GM18868 (cell line): ENCODE results near the gene ALKBH1.

Experiments
- ATAC-seq: cut with Tn5 transposase; IDR thresholded peaks from one replicate; pipeline ENCODE4 v1.9.1; 2021; ENCODE audit warnings: mild to moderate bottlenecking, moderate library complexity; ENCODE audit not compliant: unreplicated experiment

Gene ALKBH1

GRCh38 chr14:77625360-77625759, 82.5 kb downstream of the ALKBH1 start:
- no peak for ATAC-seq

- ATAC-seq = no peak
Observed at GRCh38 chr14:77623201-77623600, 84.6 kb downstream of the ALKBH1 start.
